ENCODE data around the gene MOGAT1.

DNA sequence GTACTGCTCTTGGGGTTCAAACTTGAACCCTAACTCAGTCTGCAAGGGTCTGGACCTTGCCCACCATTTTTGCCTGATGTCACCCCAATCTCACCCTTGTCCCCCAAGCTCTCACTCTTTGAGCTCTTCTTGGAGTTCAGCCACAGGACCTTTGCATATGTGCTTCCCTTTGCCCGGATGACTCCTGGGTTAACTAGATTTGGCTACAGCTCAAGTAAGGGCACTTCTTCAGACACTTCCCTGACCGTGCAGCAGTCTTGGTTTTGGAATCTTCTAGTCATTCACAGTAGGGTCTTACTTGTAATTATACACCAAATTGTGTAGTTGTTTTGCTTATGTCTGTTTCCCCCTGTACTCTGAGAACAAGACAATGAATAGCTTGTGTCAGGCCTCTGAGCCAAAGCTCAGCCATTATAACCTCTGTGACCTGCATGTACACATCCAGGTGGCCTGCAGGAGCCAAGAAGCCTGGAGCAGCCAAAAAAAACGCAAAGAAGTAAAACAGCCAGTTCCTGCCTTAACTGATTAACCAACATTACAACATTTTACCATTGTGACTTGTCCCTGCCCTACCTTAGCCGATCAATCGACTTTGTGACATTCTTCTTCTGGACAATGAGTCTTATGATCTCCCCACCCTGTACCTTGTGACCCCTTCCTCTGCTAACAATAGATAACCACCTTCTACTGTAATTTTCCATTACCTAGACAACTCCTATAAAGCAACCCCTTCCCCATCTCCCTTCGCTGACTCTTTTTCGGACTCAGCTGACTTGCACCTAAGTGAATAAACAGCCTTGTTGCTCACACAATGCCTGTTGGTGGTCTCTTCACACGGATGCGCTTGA, 1.0 kb upstream of the MOGAT1 start:
- TF ChIP-seq, protein P1, sequence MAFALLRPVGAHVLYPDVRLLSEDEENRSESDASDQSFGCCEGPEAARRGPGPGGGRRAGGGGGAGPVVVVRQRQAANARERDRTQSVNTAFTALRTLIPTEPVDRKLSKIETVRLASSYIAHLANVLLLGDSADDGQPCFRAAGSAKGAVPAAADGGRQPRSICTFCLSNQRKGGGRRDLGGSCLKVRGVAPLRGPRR (CRISPR knock-in tag; IDR thresholded peaks at IDR 0.05): no peak
- TF ChIP-seq POLR2AphosphoS5 (IDR thresholded peaks at IDR 0.05; ENCODE audit: control insufficient read depth, insufficient read depth, low read depth, low read length) (no peak), FOXK2 (conservative IDR thresholded peaks at IDR 0.05 in 1 of 2, IDR thresholded peaks at IDR 0.05 in 1 of 2; ENCODE audit: low read depth in 2 of 2) (no peak), MYC (IDR thresholded peaks at IDR 0.05; ENCODE audit: low read depth, low read length) (no peak), MYC (CRISPR knock-in tag; IDR thresholded peaks at IDR 0.05; ENCODE audit: borderline replicate concordance, low read depth) (no peak), FOS (IDR thresholded peaks at IDR 0.05; ENCODE audit: extremely low read depth, insufficient read length) (no peak)
- TF ChIP-seq, protein P2, sequence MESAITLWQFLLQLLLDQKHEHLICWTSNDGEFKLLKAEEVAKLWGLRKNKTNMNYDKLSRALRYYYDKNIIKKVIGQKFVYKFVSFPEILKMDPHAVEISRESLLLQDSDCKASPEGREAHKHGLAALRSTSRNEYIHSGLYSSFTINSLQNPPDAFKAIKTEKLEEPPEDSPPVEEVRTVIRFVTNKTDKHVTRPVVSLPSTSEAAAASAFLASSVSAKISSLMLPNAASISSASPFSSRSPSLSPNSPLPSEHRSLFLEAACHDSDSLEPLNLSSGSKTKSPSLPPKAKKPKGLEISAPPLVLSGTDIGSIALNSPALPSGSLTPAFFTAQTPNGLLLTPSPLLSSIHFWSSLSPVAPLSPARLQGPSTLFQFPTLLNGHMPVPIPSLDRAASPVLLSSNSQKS (CRISPR knock-in tag; IDR thresholded peaks at IDR 0.05): no peak
